Iris pigment epithelial cell (primary cell): ENCODE data around the gene EPHB1.
"Not testable (repeated sequence)": the region's sequence is repeated elsewhere in the genome, so short reads cannot be mapped to it uniquely, and the experiment has no call there.

Experiments used
- DNase-seq: peaks from one replicate; pipeline ENCODE4 v3.0.0-alpha.2; 2011; ENCODE audit warnings: low read depth

EPHB1 gene

DNA sequence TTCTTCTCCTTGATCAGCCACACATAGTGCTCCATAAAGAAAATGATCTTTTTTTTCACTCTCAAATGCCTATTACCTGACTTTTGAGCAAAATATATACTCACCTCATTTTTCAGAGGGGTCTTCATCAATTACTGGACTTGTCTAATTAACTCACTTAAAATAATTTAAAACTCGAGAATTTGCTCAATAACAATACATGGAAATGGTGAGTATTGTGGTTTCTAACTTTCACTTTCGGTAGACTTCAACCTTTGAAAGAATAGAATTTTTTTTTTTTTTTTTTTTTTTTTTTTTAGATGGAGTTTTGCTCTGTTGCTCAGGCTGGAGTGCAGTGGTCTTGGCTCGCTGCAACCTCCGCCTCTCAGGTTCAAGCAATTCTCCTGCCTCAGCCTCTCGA lies 17.7 kb upstream of the EPHB1 start:
- DNase-seq: no peak

DNA sequence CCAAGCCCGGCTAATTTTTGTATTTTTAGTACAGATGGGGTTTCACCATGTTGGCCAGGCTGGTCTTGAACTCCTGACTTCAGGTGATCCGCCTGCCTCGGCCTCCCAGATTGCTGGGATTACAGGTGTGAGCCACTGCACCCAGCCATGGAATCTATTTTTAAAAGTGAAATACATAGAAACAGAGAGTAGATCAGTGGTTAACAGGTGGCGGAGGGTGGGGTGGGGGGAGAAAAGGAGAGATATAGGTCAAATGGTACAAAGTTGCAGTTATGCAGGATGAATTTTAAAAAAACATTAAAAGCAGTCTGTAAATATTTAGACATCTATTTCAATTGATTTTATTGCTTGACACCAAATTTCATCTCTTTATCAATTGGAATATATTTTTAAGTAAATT lies 6.8 kb upstream of the EPHB1 start:
- not testable (repeated sequence) for DNase-seq

DNA sequence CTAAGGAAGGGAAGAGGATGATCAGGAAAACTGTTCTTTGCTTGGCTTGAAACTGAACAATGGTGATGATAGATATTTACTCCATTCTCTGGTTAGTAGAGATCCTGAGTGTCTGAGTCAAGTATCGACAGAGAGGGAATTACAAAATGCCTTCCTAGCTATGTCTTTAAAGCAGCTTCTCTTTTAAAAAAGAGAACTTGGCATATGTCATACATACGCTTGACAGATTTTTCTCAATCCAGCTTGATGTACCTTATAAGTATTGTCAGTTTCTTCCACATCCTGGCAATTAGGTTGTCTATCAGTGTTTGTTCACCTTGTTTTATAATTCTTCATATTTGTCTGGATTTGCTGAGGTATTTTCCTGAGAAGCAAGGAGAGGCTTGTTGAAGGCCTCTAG lies 5.0 kb upstream of the EPHB1 start:
- no peak for DNase-seq

DNA sequence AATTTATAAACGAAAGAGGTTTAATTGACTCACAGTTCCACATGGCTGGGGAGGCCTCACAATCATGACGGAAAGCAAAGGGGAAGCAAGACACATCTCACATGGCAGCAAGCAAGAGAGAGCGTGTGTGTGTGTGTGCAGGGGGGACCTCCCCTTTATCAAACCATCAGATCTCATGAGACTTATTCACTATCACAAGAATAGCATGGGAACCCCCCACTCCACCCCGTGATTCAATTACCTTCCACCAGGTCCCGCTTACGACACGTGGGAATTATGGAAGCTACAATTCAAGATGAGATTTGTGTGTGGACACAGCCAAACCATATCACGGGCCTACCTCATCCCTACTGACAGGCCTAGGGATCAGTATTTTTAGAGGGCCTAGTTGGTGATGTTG lies 3.1 kb upstream of the EPHB1 start:
- DNase-seq: no peak

DNA sequence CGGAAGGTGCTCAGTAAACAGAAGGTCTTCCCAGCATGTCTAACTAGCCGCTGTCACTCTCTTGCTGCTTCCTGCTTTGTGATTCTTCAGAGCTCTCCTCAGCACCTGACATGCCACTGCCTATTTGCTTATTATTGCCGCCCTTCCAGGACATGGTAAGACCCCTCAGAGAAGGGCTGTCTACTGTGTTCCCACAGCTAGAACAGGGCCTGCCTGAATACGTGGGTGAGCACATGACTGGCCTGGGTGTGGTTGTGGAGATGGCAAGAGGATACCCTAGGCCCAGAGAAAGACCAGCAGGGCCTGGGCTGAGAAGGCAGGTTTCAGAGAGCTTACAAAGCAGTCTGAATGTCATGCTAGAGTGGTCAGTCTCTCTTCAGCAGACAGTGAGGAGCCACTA lies 2.4 kb upstream of the EPHB1 start:
- no peak for DNase-seq

DNA sequence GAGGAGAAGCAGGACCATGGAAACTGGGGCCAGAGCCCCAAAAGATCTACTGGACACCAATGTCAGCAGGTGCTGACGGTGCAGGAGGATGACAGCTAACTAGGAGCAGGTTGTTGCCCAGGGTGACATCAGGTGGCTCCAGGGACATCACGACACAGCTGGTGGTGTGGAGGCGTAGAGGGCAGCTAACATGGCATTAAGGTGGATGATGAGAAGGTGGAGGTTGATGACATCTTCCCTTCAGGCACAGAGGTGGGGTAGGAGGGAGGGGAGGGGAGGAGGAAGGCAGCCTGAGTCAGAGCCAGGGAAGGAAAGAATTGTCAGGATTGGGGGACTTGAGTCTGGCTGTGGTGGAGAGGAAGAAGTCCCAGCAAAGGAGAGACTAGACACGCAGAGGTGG lies 1.5 kb upstream of the EPHB1 start:
- DNase-seq: no peak

DNA sequence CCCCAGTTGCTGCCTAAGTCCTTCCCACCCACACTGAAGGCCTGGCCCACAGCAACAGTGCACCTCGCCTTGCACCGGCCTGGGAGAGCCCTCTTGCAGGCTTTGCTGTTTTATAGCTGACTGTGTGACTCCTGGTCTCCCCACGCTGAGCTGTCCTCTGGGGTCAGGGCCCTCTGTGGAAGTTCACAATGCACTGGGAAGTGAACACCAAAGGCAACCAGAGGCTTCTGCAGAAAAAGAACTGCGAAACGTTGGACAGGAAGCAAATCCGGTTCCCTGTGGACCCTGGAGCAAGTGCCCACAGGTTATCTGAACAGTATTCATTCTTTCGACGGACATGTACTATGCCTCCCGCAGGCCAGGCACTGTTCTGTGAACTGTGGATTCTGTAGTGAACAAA lies 737 bp upstream of the EPHB1 start:
- DNase-seq: no peak

DNA sequence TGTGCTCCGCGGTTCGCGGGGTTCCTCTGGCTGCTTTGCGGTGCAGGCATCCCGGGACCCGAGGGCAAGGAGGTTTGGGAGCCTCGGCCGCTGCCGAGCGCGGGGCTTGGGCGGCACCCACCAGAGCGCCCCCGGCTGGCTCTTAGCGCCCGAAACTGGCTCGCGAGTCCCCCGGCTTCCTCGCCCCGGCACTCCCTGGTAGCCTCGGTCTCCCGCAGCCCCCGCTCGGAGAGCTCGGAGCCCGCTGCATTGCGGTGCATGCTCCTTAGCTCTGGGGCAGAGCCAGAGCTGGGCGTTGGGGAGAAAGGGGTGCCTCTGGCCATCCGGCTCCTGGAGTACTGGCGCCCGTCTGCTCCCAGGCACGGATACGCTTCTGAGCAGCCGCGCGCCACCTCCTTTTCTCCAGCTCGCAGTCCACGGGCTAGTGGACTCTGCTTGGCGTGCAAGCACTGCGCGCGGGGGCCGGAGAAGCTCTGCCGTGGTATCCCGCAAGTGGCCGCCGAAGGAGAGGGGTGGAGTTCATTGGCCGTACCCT lies 753 bp downstream of the EPHB1 start:
- DNase-seq: peak; percentile 43

DNA sequence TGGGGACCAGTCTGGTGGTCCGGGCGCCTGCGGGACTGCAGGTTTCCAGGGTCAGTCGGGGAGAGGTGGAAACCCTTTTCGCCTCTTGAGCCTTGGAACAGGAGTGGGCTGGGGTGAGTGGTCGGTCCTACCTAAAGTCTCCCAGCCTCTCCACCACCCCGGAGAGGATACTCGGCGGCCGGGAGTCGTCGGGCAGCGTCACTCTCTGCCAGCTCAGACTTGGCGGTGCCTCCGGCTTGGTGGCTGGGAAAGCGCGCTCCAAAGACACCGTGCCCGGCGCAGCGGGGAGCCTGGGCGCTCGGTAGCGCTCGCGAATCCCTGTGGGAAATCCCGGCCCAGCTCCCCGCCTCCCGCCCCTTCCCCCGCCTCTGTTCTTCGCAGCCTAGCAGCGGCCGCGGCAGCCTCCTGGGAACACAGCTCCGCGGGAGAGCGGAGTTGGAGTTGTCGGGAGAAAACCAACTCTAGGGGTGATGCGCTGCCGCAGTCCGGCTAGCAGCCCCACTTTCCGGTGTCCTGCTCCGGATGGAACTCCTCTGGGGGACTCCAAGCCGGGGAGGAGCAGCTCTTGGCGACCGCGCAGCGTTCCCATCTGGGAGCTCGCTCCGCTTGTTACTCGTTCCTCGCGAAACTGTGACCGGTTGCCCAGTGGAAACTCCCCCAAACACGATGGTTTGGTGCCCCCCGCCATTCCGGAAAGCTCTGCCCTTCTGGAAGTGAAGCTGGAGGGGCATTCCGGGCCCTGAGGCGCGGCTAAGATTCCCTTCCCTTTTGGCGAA lies 1.4 kb downstream of the EPHB1 start:
- peak; percentile 7 for DNase-seq

DNA sequence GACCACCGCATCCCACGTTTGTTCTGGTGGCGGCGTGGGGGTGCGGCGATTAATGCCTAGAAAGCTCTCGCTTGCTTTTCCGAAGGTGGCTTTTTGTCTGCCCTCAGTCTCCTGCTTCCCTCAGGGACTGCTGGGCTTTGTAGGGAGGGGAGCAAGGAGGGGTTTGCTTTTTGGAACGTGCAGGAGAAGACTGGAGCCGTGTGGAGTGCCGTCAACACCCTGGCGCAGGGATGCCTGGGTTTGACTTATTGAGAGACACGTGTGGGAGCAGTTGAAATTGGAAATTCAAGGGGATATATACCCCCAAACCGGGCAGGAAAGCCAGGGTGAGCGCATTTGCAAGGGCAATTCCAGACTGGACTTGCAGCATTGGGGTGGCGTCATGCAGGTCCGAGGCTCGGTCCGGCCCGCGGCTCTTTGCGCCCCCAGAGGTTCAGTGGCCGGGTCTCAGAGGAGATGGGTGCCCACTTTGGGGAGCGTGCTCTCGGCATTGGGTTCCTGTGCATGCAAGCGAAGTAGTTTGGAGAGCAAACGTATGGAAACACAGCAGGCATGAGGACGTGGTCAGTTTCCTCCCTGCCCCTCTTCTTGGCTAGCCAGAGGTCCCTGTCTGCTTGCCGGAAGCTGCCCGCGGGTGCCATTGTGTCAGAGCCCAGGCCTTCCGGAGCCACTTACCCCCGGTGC lies 2.1 kb downstream of the EPHB1 start:
- DNase-seq: no peak

DNA sequence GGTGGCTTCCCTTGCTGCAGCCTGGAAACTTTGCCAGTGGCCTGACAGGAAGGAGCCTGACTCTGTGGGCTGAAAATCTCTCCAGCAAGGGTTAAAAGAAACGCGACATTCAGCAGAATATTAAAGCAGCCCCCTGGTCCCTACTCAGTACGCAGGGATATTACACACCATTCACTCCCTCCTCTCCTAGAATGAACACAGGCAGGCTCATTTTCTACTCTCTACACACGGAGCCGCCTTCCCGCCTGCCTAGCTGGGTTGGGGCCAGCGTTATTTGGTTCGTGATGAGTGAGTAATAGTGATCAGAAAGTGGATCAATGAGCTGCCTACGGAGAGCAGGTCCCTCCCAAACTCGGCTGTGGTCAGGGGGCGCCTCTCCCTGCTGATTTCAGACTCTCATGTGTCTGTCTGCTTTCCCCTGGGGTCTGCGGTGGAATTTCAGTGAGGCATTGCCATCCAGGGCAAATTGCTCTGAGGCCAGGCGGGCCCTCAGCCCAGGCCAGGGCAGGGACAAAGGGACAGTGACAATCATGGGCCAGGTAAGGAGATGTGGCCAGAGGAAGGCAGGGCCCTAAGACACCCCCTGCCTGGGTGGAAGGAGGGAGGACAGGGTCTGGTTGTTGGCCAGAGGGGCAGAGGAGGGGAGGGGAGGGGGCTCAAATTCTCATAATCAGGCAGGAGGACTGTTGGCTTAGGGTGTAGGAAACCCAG lies 2.8 kb downstream of the EPHB1 start:
- DNase-seq: no peak

DNA sequence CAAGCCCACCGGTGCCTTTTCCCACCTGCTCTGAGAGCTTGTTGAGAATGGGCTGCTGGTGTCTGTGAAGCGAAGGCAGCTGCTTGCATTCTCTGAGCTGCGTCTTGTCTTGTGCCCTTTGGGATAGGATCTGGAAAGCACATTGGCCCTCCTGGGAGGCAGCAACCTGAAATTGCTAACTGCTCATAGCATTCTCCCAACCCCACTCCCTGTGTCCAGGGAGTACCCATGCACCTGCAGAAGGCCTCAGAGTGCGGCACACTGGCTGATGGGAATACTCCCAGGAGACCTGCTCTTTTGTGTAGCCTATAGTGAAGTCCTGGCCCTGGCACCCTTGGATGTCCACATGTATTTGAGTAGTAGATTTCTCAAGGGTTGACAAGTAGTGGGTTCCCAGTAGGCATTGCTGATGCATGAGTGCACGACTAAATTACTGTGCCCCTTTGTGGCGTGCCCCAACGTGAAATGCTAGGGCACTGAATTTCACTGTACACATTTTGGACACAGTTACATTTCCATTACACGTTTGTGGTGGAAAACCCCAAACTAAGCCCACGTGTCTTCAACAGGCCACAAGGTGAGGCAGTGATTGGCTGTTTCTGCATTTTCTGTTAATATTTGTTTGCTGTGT lies 3.7 kb downstream of the EPHB1 start:
- no peak for DNase-seq

DNA sequence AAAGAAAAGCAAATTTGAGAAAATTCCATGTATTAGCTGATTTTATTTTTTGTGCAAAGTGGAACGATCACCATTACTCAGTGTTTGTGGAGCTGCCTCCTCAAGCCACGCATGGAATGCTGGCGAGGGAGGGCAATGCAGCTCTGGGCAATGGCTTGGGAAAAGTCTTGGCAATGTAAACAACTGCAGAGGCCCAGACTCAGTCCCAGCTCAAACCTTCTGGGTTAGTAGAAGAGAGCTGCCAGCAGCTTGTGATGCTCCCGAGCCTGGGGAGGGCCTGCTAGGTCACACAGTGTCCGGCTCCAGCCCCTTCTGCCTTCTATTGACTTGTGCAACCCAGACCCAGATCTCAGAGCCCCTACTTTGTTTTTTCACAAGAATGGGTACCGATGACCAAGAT lies 4.3 kb downstream of the EPHB1 start:
- no peak for DNase-seq

DNA sequence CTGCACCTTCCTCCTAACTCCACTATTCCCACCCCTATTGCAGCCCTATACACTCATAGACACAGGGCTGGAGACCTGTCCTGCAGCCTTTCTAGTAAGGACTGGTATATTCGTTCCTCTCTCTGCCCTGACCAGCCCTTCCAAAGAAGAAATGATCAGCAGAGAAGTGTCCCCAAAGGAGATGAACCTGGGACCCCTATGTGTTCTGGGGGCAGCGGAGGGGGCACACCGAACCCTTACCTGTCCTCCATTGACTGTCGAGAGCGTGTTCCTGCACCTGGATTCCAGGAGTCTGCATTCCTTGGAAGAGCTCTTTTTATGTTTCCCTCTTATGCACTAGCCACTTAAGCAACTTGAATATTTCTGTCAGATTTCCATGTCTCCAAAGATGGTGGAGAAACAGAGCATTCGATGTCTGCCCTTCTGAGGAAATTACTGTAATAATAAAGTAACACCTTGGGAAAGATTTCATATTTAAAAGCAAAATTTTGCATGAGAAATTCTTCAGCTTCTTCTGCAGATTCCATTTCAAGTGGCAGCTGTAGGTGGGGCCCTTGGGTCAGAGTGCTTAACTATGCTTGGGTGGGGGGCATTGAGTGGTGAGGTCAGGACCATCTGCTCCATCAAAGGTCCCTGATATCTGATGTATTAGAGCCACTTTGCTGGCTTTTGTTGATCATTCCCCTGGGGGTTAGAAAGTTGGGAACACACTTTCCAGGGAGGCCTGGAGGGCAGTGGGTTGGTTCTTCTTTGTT lies 6.3 kb downstream of the EPHB1 start:
- DNase-seq: no peak

DNA sequence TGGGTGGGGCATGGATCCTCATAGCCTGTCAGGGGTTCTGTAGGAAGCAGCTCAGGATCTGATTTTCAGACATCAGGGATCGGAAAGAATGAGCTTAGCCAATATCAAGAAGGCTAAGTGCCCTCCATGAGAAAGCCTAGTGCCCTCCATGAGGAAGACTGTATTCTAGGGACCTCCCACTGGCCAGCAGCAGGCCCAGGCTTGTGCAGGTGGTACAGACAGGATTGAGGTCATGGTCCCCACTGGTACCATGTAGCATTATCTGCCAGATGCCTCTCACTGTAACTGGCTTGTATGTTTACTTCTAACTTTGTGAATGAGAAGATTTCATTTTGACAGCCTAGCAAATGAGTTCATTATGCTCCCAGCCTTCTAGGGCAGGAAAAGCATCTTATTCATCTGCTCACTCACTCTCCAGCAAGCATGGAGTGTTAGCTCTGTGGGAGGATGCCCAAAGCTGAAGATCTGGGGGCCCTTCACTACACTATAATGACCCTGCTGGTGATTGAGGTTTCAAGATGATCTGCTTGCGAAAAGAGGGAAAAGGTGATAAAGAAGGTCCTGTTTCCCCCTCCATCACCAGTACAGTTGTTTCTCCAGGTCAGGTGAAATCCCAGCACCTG lies 7.5 kb downstream of the EPHB1 start:
- DNase-seq: no peak

DNA sequence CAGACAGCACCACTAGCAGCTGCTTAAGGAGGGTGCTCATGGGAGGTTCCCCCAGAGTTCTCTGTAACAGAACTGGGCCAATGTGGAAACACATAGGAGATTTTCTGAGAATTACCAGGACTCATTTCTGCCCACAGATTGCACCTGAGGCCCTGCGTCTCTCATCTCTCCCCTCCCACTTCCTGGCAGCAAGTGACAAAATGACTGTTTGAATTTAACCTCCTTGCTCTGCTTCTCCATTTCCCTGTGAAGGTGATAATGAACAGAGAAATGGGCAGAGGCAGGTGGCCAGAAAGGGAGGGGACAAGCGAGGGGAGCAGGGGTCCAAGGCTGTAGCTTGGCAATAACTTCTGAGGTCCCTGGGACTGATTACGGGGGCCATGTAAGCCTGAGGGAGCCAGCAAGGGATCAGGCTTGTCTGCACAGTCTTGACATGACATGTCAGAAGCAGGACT lies 8.0 kb downstream of the EPHB1 start:
- no peak for DNase-seq

DNA sequence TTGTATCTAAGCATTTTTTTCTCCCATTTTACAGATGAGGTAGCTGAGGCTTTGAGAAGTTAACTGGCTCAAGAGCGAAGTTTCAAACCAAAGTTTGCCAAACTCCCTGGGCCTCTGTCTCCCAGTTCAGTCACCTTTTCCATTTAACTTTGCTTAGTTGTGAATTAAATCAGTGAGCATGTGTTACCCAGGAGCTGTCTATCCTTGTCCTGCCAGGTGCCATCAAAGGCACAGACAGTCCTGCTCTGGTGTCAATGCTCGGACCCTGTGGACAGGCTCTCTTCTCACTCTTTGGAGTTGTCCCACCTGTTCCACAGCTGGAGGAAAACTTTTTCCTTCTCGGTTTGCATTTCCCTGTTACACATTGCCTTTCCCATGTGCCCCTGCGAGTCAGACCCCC lies 8.6 kb downstream of the EPHB1 start:
- DNase-seq: no peak

DNA sequence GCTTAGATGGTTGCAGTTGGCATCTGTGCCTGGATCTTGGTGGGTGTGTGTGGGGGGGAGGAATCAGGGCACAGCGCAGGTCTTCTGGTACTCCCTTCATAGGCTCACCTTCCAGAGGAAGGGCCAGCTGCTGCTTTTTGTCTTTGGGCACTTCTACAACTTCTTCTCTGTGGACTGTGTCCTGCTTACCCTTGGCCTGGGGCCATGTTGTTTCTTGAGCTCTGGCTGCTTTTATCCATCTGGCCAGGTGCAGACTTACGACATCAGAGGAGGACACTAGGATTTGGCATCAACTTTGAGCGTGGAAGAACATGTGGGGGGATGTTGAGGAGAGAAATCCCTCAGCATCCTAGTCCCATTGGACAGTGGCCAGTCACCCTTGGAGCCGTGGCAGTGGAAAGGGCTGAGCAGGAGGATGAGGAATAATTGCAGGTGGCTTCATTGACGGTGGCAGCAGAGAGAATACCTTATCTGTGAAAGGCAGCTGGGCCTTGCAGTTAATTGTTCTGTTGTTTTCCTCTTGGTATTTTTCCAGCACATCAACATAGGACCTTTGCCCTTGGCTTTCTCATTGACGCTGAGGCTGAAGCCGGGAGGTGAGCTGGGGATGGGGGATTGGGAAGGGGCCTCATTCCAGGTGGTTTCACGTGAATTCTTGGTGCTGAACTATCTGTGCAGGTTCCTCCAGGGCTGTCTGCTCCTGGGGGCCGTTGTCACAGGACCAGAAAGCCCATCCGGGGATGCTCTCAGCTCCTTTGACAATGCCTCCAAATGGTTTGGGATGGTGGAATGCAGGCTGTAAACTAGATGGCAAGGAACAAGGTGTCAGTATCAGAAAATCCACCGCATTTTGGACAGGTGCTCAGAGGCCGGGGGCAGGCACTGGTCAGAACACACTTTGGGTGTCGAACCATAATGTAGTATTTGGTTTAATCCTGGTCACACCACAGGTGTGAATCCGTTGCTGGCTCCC lies 9.7 kb downstream of the EPHB1 start:
- no peak for DNase-seq

DNA sequence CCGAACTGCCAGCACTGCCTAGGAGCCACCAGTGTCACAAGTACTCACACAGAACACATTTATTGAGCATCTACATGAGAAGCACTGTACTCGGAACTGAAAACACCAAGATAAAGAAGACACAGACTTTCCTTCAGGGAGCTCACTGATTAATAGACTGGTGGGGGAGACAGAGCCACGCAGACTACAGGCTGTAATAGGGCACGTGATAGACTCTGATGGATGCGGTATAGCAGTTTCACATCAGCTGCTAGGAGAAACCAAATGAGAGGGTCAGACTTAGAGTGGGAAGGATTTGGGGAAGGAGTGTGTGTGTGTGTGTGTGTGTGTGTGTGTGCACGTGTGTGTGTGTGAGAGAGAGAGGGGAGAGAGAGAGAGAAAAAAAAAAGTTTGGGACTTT lies 12.1 kb downstream of the EPHB1 start:
- no peak for DNase-seq

DNA sequence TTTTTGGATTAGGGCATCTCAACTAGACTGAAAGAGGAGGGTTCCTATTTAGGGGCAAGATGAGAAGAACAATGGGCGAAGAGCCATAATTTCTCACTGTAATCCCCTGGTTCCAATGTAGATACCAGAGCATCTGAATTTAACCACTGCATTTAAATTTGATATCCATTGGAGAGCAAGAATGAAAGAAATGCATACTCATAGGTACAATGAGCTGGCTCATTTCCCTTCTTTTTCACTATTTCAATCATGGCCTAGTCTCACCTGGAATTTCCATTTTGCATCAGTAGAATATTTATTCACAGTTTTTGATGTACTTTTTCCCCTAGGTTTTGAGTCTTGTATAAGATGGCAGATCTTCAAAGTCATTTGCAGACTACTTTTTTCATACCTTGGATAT lies 13.8 kb downstream of the EPHB1 start:
- no peak for DNase-seq
